ENCODE data around the gene ZNF540. TPM values are rescaled to one million over a fixed set of nuclear protein-coding genes. Genes with fewer than 3 reads are reported as not detected.

The ZNF540 gene
- total and polyA plus RNA-seq, 9 of the 15 experiments (the other 6 are each of a cell fraction or from before 2014, with no cell fraction given): 0.20 to 0.95 (median 0.44) TPM

DNA sequence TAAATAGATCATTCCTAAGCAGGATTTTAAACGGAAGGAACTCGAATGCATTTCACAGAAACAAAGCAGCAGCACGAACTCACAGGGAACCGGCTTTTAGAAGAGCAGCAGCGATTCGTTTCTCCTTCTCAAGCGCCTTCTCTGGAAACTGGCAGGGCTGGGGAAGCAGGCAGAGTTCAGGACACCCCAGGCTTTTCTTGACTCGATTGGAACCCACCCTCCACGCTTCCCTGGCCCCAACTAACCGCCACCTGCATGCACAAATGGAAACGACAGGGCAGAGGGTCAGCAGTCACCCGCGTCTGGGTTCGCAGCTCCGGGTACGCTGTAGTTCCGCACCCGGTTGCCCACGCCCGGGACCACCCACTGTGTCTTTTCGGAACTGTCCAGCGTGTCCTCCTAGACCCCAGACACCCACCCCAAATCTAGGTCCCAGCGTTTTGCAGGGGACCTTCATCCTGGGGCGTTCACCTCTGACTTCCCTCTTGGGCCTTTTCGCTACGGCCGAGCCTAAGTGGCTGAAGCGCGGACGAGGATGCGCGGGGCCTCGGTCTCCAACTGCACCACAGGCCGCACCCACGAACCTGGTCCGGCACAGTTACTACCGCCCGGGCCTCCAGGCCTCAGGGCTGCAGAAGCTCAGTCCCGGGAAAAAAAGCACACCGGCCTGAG is 60.1 kb downstream of the ZNF540 start (continued):
- TF ChIP-seq RBBP5 (IDR thresholded peaks at IDR 0.05; ENCODE audit: borderline replicate concordance, insufficient read depth, low read length, poor library complexity, severe bottlenecking): peak; percentile 58
- TF ChIP-seq ZBTB7A (IDR thresholded peaks at IDR 0.05; ENCODE audit: borderline replicate concordance, control insufficient read depth, low read depth, low read length): peak; percentile 8; the same call in 1 of the 2 replicates
- peak; percentile 45 for TF ChIP-seq PHF20 (IDR thresholded peaks at IDR 0.05; ENCODE audit: partially characterized antibody)
- TF ChIP-seq, protein P1, sequence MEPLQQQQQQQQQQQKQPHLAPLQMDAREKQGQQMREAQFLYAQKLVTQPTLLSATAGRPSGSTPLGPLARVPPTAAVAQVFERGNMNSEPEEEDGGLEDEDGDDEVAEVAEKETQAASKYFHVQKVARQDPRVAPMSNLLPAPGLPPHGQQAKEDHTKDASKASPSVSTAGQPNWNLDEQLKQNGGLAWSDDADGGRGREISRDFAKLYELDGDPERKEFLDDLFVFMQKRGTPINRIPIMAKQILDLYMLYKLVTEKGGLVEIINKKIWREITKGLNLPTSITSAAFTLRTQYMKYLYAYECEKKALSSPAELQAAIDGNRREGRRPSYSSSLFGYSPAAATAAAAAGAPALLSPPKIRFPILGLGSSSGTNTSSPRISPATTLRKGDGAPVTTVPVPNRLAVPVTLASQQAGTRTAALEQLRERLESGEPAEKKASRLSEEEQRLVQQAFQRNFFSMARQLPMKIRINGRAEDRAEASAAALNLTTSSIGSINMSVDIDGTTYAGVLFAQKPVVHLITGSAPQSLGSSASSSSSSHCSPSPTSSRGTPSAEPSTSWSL (CRISPR knock-in tag; IDR thresholded peaks at IDR 0.05; ENCODE audit: borderline replicate concordance): 0 out of 2 replicates have a peak, but pooled peaks have one; percentile 14
- TF ChIP-seq, protein P2, sequence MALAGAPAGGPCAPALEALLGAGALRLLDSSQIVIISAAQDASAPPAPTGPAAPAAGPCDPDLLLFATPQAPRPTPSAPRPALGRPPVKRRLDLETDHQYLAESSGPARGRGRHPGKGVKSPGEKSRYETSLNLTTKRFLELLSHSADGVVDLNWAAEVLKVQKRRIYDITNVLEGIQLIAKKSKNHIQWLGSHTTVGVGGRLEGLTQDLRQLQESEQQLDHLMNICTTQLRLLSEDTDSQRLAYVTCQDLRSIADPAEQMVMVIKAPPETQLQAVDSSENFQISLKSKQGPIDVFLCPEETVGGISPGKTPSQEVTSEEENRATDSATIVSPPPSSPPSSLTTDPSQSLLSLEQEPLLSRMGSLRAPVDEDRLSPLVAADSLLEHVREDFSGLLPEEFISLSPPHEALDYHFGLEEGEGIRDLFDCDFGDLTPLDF (CRISPR knock-in tag; IDR thresholded peaks at IDR 0.05): peak; percentile 37; the same call in 1 of the 2 replicates
- no peak for TF ChIP-seq TARDBP (IDR thresholded peaks at IDR 0.05)
- no peak for TF ChIP-seq HNRNPH1 (optimal IDR thresholded peaks at IDR 0.05; ENCODE audit: low read depth, low read length)
- TF ChIP-seq CTBP1 (IDR thresholded peaks at IDR 0.05; ENCODE audit: borderline replicate concordance): peak; percentile 78

Data from K562 (cell line).